OCI-LY7 (cell line): ENCODE data around the gene ARHGAP6.

ENCODE experiments used
- EZH2phosphoT487 ChIP-seq: fragments of 200-600 bp; sonication (generic); IDR thresholded peaks from 2 replicates; pipeline ENCODE4 v1.6.1; 2018; ENCODE audit warnings: low read depth, borderline replicate concordance, mild to moderate bottlenecking, mixed run types, antibody characterized with exemption, low read length, moderate library complexity, mixed read lengths
- TF ChIP-seq, protein P1 (sequence below): fragments of 200-600 bp; sonication (generic); conservative IDR thresholded peaks from 2 replicates; pipeline ENCODE4 v1.5.1; 2014; ENCODE audit warnings: mild to moderate bottlenecking, antibody characterized with exemption, low read length, moderate library complexity, mixed read lengths

DNA sequence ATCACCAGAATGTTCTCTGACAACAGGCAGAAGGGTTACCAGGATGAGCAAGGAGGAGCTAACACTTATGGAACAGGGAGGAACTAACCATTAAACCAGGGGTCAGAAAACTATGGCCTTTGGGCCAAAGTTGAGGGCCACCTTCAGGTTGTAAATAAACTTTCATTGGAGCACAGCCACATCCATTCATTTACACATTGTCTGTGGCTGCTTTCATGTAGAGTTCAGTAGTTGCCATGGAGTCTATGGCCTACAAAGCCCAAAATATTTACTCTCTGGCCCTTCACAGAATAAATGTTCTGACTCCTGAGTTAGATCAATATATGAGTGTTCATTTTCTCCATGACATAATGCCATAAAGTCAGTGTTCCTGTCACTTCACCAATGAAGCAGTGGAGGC lies 567.8 kb downstream of the ARHGAP6 start:
- TF ChIP-seq, protein P1, sequence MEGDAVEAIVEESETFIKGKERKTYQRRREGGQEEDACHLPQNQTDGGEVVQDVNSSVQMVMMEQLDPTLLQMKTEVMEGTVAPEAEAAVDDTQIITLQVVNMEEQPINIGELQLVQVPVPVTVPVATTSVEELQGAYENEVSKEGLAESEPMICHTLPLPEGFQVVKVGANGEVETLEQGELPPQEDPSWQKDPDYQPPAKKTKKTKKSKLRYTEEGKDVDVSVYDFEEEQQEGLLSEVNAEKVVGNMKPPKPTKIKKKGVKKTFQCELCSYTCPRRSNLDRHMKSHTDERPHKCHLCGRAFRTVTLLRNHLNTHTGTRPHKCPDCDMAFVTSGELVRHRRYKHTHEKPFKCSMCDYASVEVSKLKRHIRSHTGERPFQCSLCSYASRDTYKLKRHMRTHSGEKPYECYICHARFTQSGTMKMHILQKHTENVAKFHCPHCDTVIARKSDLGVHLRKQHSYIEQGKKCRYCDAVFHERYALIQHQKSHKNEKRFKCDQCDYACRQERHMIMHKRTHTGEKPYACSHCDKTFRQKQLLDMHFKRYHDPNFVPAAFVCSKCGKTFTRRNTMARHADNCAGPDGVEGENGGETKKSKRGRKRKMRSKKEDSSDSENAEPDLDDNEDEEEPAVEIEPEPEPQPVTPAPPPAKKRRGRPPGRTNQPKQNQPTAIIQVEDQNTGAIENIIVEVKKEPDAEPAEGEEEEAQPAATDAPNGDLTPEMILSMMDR = no peak
- no peak for TF ChIP-seq EZH2phosphoT487
